HG03139 (cell line): ENCODE measurements around the gene PTF1A.

Source experiments
- ATAC-seq: cut with Tn5 transposase; IDR thresholded peaks from one replicate; pipeline ENCODE4 v1.9.1; 2021; ENCODE audit not compliant: unreplicated experiment

The PTF1A gene

GRCh38 chr10:23186697-23187096 is 5.4 kb upstream of the PTF1A start:
- ATAC-seq = no peak

DNA sequence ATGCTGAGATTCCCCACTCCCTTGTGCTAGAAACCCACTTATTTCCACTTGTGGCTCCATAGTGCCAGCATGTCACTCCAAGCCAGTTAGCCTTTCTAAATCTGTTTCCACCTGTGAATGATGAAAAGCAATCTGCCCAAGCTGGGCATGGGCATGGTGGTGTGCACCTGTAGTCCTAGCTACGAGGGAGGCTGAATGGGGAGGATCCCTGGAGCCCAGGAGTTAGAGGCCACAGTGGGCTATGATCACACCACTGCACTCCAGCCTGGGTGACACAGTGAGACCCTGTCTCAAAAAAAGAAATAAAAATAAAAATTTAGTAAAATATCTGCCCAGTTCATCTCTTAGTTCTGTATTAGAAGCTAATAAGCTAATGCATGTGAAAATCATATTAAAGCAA is 5.0 kb upstream of the PTF1A start:
- no peak for ATAC-seq

- ATAC-seq = no peak
These were observed 3.1 kb upstream of the PTF1A start for GRCh38 chr10:23189024-23189423.

DNA sequence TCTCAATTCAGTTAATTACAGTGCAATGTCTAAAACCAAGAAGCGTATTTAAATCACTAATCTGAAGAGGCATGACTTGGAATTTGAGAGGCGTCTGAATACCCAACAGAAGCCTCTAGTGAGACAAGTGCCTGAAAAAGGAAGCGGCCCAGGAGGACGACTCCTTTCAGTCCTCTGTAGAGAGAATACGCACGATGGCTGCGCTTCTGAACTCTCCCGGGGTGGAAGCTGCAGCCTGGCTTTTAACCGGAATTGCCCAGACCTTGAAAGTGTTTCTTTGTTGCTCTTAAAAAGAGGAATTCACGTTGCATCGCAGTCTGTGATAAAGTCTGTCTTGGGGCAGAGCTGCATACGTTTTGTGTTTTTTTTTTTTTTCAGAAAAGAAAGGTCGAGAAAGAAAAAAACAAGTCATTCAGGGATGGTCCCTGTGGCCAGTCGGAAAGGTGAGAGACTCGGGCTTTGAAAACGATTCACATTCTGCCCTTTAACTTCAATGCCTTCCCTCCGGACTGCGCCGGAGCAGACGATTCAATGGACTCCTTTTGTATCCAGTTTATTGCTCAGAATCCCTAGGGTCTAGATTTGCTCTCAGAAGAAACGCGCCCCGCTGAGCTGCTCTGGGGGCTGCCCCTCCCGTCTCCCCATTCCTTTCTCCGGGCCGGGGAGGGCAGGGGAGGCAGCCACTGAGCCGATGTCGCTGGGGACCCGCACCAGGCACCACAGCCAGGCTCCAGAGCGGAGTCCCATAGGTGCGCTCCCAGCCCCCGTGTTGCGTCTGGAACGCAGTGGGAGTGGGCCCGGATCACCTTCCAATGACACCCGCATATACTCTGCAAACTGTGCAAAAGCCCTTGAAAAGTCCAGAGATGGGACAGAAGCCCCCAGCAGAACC is 994 bp upstream of the PTF1A start:
- ATAC-seq = no peak

DNA sequence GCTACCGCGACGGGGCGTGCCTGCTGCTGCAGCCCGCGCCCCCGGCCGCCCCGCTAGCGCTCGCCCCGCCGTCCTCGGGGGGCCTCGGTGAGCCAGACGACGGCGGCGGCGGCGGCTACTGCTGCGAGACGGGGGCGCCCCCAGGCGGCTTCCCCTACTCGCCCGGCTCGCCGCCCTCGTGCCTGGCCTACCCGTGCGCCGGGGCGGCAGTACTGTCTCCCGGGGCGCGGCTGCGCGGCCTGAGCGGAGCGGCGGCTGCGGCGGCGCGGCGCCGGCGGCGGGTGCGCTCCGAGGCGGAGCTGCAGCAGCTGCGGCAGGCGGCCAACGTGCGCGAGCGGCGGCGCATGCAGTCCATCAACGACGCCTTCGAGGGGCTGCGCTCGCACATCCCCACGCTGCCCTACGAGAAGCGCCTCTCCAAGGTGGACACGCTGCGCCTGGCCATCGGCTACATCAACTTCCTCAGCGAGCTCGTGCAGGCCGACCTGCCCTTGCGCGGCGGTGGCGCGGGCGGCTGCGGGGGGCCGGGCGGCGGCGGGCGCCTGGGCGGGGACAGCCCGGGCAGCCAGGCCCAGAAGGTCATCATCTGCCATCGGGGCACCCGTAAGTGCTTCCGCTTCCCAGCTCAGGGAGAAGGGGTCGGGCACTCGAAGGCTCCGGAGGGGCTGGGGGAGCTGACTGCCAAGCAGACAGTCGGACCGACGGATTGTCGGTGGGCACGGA is 761 bp downstream of the PTF1A start:
- no peak for ATAC-seq

DNA sequence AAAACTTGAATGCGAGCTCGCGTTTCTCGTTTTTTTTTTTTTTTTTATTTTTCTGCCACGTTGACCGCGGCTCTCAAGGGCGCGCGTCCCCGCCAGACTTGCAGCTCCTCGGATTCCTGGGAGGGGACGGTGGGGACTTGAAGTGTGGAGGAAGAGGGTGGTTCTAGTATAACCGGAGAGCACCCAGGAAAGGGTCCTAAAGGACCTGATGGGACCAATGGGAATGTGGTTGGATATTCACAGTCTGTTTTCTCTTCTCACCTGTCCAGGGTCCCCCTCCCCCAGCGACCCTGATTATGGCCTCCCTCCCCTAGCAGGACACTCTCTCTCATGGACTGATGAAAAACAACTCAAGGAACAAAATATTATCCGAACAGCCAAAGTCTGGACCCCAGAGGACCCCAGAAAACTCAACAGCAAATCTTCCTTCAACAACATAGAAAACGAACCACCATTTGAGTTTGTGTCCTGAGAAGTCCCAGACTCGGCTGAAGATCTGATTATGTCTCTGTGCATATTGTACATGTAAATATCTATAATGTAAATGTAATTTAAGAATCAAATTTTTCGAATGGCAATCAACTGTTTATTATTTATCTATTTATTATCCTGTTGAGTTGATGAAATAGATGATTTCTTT is 1.4 kb downstream of the PTF1A start:
- no peak for ATAC-seq

GRCh38 chr10:23194471-23194965 is 2.4 kb downstream of the PTF1A start:
- no peak for ATAC-seq

- ATAC-seq = no peak
These were observed 3.1 kb downstream of the PTF1A start for GRCh38 chr10:23194966-23195845.

DNA sequence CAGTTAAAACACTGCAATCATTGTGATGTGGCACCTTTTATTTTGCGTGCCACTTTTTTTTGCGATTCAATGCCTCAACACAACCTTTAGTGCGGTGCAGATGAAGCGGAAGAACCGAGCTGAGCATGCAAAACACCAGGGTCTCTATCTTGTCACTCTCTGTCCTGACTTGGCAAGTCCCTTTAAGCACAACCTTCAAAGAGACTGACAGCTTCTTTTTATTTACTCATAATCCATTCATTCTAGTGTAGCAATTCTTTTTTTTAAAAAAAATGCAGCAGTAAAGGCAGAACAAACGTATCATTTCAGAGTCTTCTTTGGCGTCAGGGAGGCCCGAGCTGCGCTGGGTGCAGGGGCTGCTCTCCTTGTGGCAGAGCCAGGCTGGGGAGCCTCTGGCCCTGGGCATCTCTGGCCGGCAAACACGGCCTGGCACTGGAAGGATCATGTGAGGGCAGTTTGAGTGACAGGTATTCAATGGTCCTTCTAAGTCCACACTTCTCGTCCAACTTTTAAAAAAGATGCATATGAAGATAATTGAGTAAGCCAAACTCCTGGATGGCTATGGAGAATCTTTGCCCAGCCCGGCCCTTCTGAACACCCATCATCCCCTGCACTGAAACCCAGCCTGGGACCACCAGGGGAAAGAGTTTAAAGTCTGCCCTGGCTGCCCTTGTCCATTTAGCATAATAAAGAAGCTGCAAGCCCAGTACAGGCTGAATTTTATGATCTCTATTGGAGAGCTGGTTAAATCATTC is 3.9 kb downstream of the PTF1A start:
- no peak for ATAC-seq

DNA sequence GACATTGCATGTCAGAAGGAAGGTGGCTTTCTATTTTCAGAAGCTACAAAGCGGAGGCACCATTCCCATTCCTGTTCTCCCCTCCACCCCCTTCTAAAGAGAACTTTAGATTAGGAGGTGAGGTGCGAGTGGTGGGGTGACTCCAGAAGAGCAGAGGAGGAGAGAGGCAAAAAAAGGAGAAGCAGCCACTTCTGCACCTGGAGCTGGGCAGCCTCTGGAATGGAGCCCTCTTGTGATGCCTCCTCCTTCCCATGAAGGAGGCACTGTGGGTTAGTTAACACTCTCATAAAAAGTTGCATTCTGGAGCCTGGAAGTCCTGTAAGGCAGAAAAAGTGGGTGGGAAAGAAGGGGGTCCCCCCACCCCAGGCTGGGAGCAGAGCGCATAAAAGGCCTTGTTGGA is 4.8 kb downstream of the PTF1A start:
- no peak for ATAC-seq

GRCh38 chr10:23197416-23197861 is 5.3 kb downstream of the PTF1A start:
- no peak for ATAC-seq

GRCh38 chr10:23198610-23198939 is 6.5 kb downstream of the PTF1A start:
- ATAC-seq = no peak

GRCh38 chr10:23198940-23199767 is 7.0 kb downstream of the PTF1A start:
- no peak for ATAC-seq

- no peak for ATAC-seq
These were observed 7.8 kb downstream of the PTF1A start for GRCh38 chr10:23199768-23200511.

GRCh38 chr10:23200586-23200985 is 8.5 kb downstream of the PTF1A start:
- no peak for ATAC-seq

- ATAC-seq = no peak
These were observed 9.0 kb downstream of the PTF1A start for GRCh38 chr10:23200997-23201652.

- no peak for ATAC-seq
These were observed 9.7 kb downstream of the PTF1A start for GRCh38 chr10:23201837-23202236.

GRCh38 chr10:23202779-23203178 is 10.7 kb downstream of the PTF1A start:
- no peak for ATAC-seq
